Suprapubic skin (tissue), 4 donors: ENCODE data around the gene CCDC167.

ENCODE experiments used
- POLR2A ChIP-seq, 2 donors: fragments of 450-650 bp; IDR thresholded peaks; one replicate each; pipeline ENCODE4 v1.6.1; 2017; ENCODE audit warnings: antibody characterized with exemption in 2 of 2, mild to moderate bottlenecking in 2 of 2, moderate library complexity in 2 of 2
- POLR2AphosphoS5 ChIP-seq, 3 donors: sonication (generic); formaldehyde crosslinking; IDR thresholded peaks; one replicate each; pipeline ENCODE4 v1.6.1; 2017; ENCODE audit warnings: antibody characterized with exemption in 3 of 3
- TF ChIP-seq, protein P1 (sequence below), 2 donors: fragments of 200-600 bp in 1 of 2; fragments of 450-650 bp in 1 of 2; sonication (generic) in 1 of 2; IDR thresholded peaks; one replicate each; pipeline ENCODE4 v1.5.1; 2016 to 2019; ENCODE audit warnings: antibody characterized with exemption in 2 of 2, mild to moderate bottlenecking in 1 of 2, moderate library complexity in 1 of 2

- TF ChIP-seq, protein P1, sequence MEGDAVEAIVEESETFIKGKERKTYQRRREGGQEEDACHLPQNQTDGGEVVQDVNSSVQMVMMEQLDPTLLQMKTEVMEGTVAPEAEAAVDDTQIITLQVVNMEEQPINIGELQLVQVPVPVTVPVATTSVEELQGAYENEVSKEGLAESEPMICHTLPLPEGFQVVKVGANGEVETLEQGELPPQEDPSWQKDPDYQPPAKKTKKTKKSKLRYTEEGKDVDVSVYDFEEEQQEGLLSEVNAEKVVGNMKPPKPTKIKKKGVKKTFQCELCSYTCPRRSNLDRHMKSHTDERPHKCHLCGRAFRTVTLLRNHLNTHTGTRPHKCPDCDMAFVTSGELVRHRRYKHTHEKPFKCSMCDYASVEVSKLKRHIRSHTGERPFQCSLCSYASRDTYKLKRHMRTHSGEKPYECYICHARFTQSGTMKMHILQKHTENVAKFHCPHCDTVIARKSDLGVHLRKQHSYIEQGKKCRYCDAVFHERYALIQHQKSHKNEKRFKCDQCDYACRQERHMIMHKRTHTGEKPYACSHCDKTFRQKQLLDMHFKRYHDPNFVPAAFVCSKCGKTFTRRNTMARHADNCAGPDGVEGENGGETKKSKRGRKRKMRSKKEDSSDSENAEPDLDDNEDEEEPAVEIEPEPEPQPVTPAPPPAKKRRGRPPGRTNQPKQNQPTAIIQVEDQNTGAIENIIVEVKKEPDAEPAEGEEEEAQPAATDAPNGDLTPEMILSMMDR (IDR thresholded peaks at IDR 0.05): no peak
- TF ChIP-seq POLR2A (IDR thresholded peaks at IDR 0.05) (no peak), POLR2AphosphoS5 (IDR thresholded peaks at IDR 0.05) (no peak)
Measured at GRCh38 chr6:37500294-37500608, 558 bp upstream of the CCDC167 start.
